ENCODE data around the gene LARP6. TPM values are rescaled to one million over a fixed set of nuclear protein-coding genes. Genes with fewer than 3 reads are reported as not detected.

Gene LARP6
- total RNA-seq, 4 donors from 2014 or later = 21.2 to 36.3 (median 32.7) TPM

DNA sequence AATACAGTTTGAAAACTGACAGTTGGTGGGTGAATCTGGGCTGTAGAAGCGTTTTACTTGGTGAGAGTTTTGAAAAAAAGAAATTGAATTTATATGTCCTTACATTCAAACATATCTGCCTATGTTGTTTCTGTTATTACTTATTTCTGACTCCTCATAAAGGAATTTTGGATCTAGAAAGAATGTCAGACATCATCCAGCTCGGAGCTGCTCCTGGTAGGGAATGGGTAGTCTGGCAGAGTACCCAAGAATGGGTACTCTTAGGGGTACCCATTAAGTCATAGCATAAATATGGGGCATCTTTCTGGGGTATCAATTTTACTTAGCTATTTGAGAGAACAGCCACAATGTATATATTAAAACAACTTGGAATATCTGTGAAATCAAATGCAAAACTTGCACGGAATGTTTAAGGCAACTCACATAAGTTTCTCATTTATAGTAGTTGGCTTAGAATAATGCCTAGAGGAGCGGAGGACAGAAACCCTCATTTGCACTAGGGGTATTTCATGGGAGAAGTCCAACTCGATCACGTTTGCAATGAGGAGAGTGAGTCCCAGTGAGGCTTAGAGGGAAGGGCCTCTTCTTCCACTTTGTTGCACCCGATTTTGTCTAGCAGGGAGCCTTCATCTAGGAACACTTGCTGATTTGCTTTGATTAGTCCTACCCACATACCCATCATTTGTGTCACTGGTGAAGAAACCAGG, 2.4 kb upstream of the LARP6 start:
- intact Hi-C loops (cut with DNase I) = no loop called here
- Histone ChIP-seq H3K27me3 (no peaks in the 10 kb centered on the region), H3K27ac (replicated peaks in 1 of 4) (peak overlapping the region; percentile 65 to 93 (median 70)), H3K4me3 (peak overlapping the region in 1 of 4 donors; percentile 20), H3K4me1 (peaks cover 42 to 70% (median 55%) of the 10 kb centered on the region in 4 donors), H3K36me3 (peaks cover 0 to 6% (median 2%) of the 10 kb centered on the region in 4 donors), H3K9me3 (no peaks in the 10 kb centered on the region)
- WGBS = 75% methylated on average over 7 of the region's 7 CpGs
- no peak for TF ChIP-seq POLR2AphosphoS5 (IDR thresholded peaks at IDR 0.05)
- no peak for TF ChIP-seq POLR2A (IDR thresholded peaks at IDR 0.05; ENCODE audit: low read depth)
- TF ChIP-seq, protein P1, sequence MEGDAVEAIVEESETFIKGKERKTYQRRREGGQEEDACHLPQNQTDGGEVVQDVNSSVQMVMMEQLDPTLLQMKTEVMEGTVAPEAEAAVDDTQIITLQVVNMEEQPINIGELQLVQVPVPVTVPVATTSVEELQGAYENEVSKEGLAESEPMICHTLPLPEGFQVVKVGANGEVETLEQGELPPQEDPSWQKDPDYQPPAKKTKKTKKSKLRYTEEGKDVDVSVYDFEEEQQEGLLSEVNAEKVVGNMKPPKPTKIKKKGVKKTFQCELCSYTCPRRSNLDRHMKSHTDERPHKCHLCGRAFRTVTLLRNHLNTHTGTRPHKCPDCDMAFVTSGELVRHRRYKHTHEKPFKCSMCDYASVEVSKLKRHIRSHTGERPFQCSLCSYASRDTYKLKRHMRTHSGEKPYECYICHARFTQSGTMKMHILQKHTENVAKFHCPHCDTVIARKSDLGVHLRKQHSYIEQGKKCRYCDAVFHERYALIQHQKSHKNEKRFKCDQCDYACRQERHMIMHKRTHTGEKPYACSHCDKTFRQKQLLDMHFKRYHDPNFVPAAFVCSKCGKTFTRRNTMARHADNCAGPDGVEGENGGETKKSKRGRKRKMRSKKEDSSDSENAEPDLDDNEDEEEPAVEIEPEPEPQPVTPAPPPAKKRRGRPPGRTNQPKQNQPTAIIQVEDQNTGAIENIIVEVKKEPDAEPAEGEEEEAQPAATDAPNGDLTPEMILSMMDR (IDR thresholded peaks at IDR 0.05) = no peak
- TF ChIP-seq EP300 (IDR thresholded peaks at IDR 0.05) = no peak
- DNase-seq (ENCODE audit: extremely low spot score) = peak; percentile 77

DNA sequence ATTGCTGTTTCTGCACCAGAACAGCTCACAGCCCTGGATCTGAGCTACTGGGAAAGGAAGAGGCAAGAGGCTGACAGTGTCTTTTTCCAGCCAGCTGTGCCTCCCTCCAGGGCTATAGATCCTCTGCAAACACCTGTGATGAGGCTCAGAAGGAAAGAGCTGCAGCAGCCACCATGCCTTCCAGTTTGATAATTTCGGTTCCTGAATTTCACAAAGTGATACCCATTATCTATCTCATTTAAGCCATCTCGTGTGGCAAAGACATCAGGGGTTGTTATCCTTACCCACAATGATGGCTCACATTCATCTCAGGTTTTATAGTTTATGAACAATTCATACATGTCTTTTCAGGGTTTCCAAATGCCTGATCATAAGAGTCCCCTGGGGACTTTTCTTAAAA, 1.8 kb upstream of the LARP6 start:
- no peaks in the 10 kb centered on the region for H3K27me3 ChIP-seq
- H3K9me3 ChIP-seq = no peaks in the 10 kb centered on the region
- peaks cover 0 to 9% (median 4%) of the 10 kb centered on the region in 4 donors for H3K36me3 ChIP-seq
- DNase-seq (ENCODE audit: extremely low spot score) = peak; percentile 14
- H3K27ac ChIP-seq (replicated peaks in 1 of 4) = peak overlapping the region in 3 of 4 donors; percentile 75 to 93 (median 89)
- H3K4me1 ChIP-seq = peaks cover 42 to 70% (median 55%) of the 10 kb centered on the region in 4 donors
- H3K4me3 ChIP-seq = no peak overlapping the region
- WGBS = 72% methylated on average over 2 of the region's 2 CpGs
- intact Hi-C loops (cut with DNase I) = no loop called here
- TF ChIP-seq POLR2A (IDR thresholded peaks at IDR 0.05; ENCODE audit: low read depth) = no peak

DNA sequence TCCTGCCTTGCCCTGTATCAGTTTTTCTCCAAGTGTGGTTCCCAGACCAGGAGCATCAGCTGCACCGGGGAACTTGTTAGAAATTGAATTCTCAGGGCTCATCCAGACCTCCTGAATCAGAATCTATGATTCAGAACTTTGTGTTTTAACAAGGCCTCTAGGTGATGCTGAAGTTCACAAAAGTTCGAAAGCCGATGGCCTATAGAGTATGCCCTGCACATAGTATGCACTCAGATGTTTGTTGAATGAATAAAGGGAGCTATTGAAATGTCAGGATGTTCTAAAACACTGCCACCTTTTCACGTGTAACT, 664 bp upstream of the LARP6 start:
- Histone ChIP-seq H3K36me3 (peaks cover 0 to 9% (median 4%) of the 10 kb centered on the region in 4 donors), H3K27ac (replicated peaks in 1 of 4) (peak overlapping the region; percentile 89 to 93 (median 90)), H3K9me3 (no peaks in the 10 kb centered on the region), H3K4me3 (peak overlapping the region; percentile 78 to 86 (median 80)), H3K4me1 (peaks cover 42 to 70% (median 55%) of the 10 kb centered on the region in 4 donors), H3K27me3 (no peaks in the 10 kb centered on the region)
- intact Hi-C loops (cut with DNase I) = no loop called here
- DNase-seq (ENCODE audit: extremely low spot score) = no peak
- WGBS = 35% methylated on average over 4 of the region's 4 CpGs
- TF ChIP-seq EP300 (IDR thresholded peaks at IDR 0.05) (no peak), POLR2AphosphoS5 (IDR thresholded peaks at IDR 0.05) (no peak), POLR2A (IDR thresholded peaks at IDR 0.05; ENCODE audit: low read depth) (no peak)
- TF ChIP-seq, protein P1 (IDR thresholded peaks at IDR 0.05) = peak in 2 of 3 experiments; percentile 16 to 19

DNA sequence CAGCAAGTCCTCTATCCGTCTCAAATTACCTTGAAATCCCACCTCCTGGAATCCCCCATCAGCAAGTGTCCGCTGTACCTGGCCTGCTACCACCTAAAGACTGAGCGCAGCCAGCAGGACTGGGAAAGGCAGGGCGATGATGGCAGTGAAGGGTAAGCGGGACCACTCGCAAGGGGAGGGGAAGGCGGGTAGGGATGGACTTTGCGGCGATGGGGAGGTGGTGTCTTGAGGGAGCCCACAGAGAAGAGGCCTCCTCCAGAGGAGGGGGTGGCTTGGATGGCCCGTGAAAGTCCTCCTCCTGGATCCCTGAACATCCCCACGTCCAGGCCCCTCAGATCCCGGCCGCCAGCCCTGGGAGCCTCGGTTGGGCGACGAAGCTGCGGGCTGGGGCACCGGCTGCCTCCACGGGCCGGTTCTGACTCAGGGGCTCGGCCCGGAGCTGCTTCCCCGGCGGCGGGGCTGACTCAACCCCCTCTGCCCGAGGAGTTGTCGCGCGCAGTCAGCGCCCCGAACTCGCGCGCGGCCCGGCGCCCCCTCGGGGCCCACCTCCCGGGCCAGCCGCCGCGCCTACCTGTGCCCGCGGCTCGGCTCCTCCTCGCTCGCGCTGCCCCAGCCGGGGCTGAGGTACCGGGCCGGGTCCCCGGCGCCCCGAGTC, 512 bp downstream of the LARP6 start:
- DNase-seq (ENCODE audit: extremely low spot score) = no peak
- peaks cover 40 to 61% (median 51%) of the 10 kb centered on the region in 4 donors for H3K4me1 ChIP-seq
- H3K9me3 ChIP-seq = no peaks in the 10 kb centered on the region
- WGBS = 16% methylated on average over 9 of the region's 54 CpGs
- TF ChIP-seq POLR2AphosphoS5 (IDR thresholded peaks at IDR 0.05) (no peak), POLR2A (IDR thresholded peaks at IDR 0.05; ENCODE audit: low read depth) (no peak), EP300 (IDR thresholded peaks at IDR 0.05) (no peak)
- TF ChIP-seq, protein P1 (IDR thresholded peaks at IDR 0.05) = no peak
- peaks cover 0 to 9% (median 4%) of the 10 kb centered on the region in 4 donors for H3K36me3 ChIP-seq
- H3K4me3 ChIP-seq = peak overlapping the region; percentile 78 to 86 (median 80)
- no peaks in the 10 kb centered on the region for H3K27me3 ChIP-seq
- intact Hi-C loops (cut with DNase I) = no loop called here
- H3K27ac ChIP-seq (replicated peaks in 1 of 4) = peak overlapping the region; percentile 89 to 93 (median 90)

Measured in esophagus muscularis mucosa (tissue), 4 donors.